PFSK-1 (cell line): ENCODE data around the gene C3.

Source experiments
- POLR2AphosphoS5 ChIP-seq: IDR thresholded peaks from 2 replicates; pipeline ENCODE4 v1.6.1; 2012; ENCODE audit warnings: low read depth, mild to moderate bottlenecking, control low read depth, low read length, moderate library complexity
- SIN3A ChIP-seq: IDR thresholded peaks from 2 replicates; pipeline ENCODE4 v1.6.1; 2012; ENCODE audit warnings: mild to moderate bottlenecking, low read length, moderate library complexity, borderline replicate concordance; ENCODE audit not compliant: insufficient read depth
- TAF1 ChIP-seq: IDR thresholded peaks from 2 replicates; pipeline ENCODE4 v1.6.1; 2012; ENCODE audit warnings: low read length, control low read depth, borderline replicate concordance; ENCODE audit not compliant: insufficient read depth
- TF ChIP-seq, protein P1 (sequence below), 2 experiments: IDR thresholded peaks; 2 replicates each; pipeline versions ENCODE4 v1.6.1 to v1.8.0; 2011 to 2012; ENCODE audit warnings: low read depth in 2 of 2, low read length in 2 of 2, control low read depth in 1 of 2, inconsistent platforms in 1 of 2, mild to moderate bottlenecking in 1 of 2, moderate library complexity in 1 of 2; ENCODE audit not compliant: insufficient read depth in 1 of 2

DNA sequence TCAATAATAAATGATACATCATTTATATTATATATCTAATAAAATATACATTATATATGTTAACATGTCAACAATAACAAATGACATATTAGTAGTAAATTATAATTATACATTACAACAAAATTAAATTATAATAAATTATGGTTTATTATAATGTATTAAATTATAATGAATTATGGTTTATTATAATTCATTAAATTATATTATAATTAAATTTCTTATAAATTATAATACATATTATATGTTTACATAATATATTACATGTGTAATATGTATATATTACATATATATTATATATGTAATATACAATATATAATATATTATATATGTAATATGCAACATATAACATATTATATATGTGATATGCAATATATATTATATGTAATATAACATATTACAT is 20.5 kb downstream of the C3 start:
- TF ChIP-seq TAF1 (no peak), SIN3A (no peak), POLR2AphosphoS5 (no peak)
- TF ChIP-seq, protein P1, sequence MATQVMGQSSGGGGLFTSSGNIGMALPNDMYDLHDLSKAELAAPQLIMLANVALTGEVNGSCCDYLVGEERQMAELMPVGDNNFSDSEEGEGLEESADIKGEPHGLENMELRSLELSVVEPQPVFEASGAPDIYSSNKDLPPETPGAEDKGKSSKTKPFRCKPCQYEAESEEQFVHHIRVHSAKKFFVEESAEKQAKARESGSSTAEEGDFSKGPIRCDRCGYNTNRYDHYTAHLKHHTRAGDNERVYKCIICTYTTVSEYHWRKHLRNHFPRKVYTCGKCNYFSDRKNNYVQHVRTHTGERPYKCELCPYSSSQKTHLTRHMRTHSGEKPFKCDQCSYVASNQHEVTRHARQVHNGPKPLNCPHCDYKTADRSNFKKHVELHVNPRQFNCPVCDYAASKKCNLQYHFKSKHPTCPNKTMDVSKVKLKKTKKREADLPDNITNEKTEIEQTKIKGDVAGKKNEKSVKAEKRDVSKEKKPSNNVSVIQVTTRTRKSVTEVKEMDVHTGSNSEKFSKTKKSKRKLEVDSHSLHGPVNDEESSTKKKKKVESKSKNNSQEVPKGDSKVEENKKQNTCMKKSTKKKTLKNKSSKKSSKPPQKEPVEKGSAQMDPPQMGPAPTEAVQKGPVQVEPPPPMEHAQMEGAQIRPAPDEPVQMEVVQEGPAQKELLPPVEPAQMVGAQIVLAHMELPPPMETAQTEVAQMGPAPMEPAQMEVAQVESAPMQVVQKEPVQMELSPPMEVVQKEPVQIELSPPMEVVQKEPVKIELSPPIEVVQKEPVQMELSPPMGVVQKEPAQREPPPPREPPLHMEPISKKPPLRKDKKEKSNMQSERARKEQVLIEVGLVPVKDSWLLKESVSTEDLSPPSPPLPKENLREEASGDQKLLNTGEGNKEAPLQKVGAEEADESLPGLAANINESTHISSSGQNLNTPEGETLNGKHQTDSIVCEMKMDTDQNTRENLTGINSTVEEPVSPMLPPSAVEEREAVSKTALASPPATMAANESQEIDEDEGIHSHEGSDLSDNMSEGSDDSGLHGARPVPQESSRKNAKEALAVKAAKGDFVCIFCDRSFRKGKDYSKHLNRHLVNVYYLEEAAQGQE (IDR thresholded peaks at IDR 0.05; ENCODE audit: insufficient read depth in 1 of 2, low read depth in 2 of 2, low read length in 2 of 2) = no peak
